PC-3 (cell line): Measurements from ENCODE around the gene UBL4A. TPM values are rescaled to one million over a fixed set of nuclear protein-coding genes. Genes with fewer than 3 reads are reported as not detected.

Experiments
- ATAC-seq: fragments of 200-7000 bp; cut with Tn5 transposase; 2 replicates; pipeline ENCODE4 v1.9.1; 2020; ENCODE audit warnings: mild to moderate bottlenecking, moderate library complexity
- BruUV-seq: library from RNA; stranded (reverse); fragments of 400-500 nt; replicated peaks from 2 replicates; lab custom pipeline; 2021; lab: Mats Ljungman, UMichigan
- CTCF ChIA-PET: fragments of 300-600 bp; sonication (Branson Sonifier 250); formaldehyde crosslinking; loops from one replicate; lab custom pipeline; 2022; ENCODE audit warnings: antibody characterized with exemption; lab: Charles Lee
- POLR2A ChIA-PET: fragments of 300-600 bp; sonication (Branson Sonifier 250); formaldehyde crosslinking; loops from one replicate; lab custom pipeline; 2022; ENCODE audit warnings: antibody characterized with exemption; ENCODE audit not compliant: unreplicated experiment; lab: Charles Lee
- DNase-seq: peaks from one replicate; pipeline ENCODE4 v3.0.0-alpha.2; 2015
- H2AFZ ChIP-seq: fragments of 300-600 bp; sonication (generic); 2 replicates; pipeline ENCODE4 v1.6.0; 2016; ENCODE audit warnings: antibody characterized with exemption, low read length
- H3F3A ChIP-seq: fragments of 300-600 bp; sonication (generic); one replicate; pipeline ENCODE4 v1.6.0; 2017; ENCODE audit warnings: antibody characterized with exemption, low read length, control low read depth, mild to moderate bottlenecking; ENCODE audit not compliant: unreplicated experiment
- H3K27ac ChIP-seq: fragments of 300-600 bp; sonication (generic); 2 replicates; pipeline ENCODE4 v1.5.1; 2016; ENCODE audit warnings: mild to moderate bottlenecking, low read length
- H3K27me3 ChIP-seq: fragments of 300-600 bp; sonication (generic); 2 replicates; pipeline ENCODE4 v1.6.1; 2016; ENCODE audit warnings: low read length, mixed read lengths
- H3K36me3 ChIP-seq: fragments of 300-600 bp; sonication (generic); 2 replicates; pipeline ENCODE4 v1.6.1; 2016; ENCODE audit warnings: low read depth, mixed run types, low read length, mixed read lengths
- H3K4me1 ChIP-seq: fragments of 300-600 bp; sonication (generic); 2 replicates; pipeline ENCODE4 v1.5.1; 2016; ENCODE audit warnings: low read length; ENCODE audit not compliant: insufficient read depth
- H3K4me2 ChIP-seq: fragments of 300-600 bp; sonication (generic); 2 replicates; pipeline ENCODE4 v1.6.0; 2016; ENCODE audit warnings: low read length
- H3K4me3 ChIP-seq: fragments of 300-600 bp; sonication (generic); 2 replicates; pipeline ENCODE4 v1.5.1; 2016; ENCODE audit warnings: mild to moderate bottlenecking, low read length, mixed read lengths
- H3K79me2 ChIP-seq: fragments of 300-600 bp; sonication (generic); 2 replicates; pipeline ENCODE4 v1.6.1; 2017; ENCODE audit warnings: low read length, mixed read lengths
- H3K9ac ChIP-seq: fragments of 300-600 bp; sonication (generic); 2 replicates; pipeline ENCODE4 v1.6.0; 2016; ENCODE audit warnings: mild to moderate bottlenecking, low read length
- H3K9me2 ChIP-seq: fragments of 300-600 bp; sonication (generic); replicated peaks from 2 replicates; pipeline ENCODE4 v1.6.1; 2016; ENCODE audit warnings: mixed run types, low read length, mixed read lengths
- H3K9me3 ChIP-seq: fragments of 300-600 bp; sonication (generic); 2 replicates; pipeline ENCODE4 v1.6.1; 2016; ENCODE audit warnings: low read length, mixed read lengths
- H4K20me1 ChIP-seq: fragments of 300-600 bp; sonication (generic); 2 replicates; pipeline ENCODE4 v1.6.1; 2016; ENCODE audit warnings: low read length, mixed read lengths
- CTCF ChIP-seq: fragments of 300-600 bp; sonication (generic); conservative IDR thresholded peaks from 2 replicates; pipeline ENCODE4 v1.5.1; 2017; ENCODE audit warnings: antibody characterized with exemption, low read depth, mild to moderate bottlenecking, low read length
- EZH2 ChIP-seq: fragments of 300-600 bp; sonication (generic); IDR thresholded peaks from one replicate; pipeline ENCODE4 v1.6.1; 2017; ENCODE audit warnings: antibody characterized with exemption, mild to moderate bottlenecking, low read length; ENCODE audit not compliant: unreplicated experiment
- EZH2phosphoT487 ChIP-seq: fragments of 300-600 bp; sonication (generic); IDR thresholded peaks from 2 replicates; pipeline ENCODE4 v1.6.1; 2018; ENCODE audit warnings: mild to moderate bottlenecking, antibody characterized with exemption, low read length, borderline replicate concordance
- intact Hi-C: fragments of 100-400 bp; cut with micrococcal nuclease; formaldehyde crosslinking; loops from 2 replicates; pipeline ENCODE4 v1.9.0; 2023
- total RNA-seq: library from RNA; depleted of rRNA; stranded (reverse); fragments of >200 nt; gene quantifications from 2 replicates; pipeline ENCODE4 v1.2.3, GENCODE V29; 2014

Gene UBL4A
- total RNA-seq, 1 experiment from 2014 or later, result 92.3 TPM

GRCh38 chrX:154476821-154477220, 9.6 kb downstream of the UBL4A start:
- H3K4me2 ChIP-seq, result no peak overlapping the region
- ChIA-PET CTCF (no interaction called here), POLR2A (no interaction called here)
- H3K4me1 ChIP-seq, result peaks cover 12% of the 10 kb centered on the region
- H3K9me2 ChIP-seq, result no peaks in the 10 kb centered on the region
- no peaks in the 10 kb centered on the region for H3K27me3 ChIP-seq
- H3F3A ChIP-seq, result no peaks in the 10 kb centered on the region
- H3K9ac ChIP-seq, result no peak overlapping the region
- intact Hi-C loops, result loop anchor here (5.0 kb wide), 1 partner anchor 35 kb away; the partner anchor contains the start of gene FAM50A
- TF ChIP-seq EZH2phosphoT487, result no peak
- no peak for TF ChIP-seq CTCF
- no peak for TF ChIP-seq EZH2
- DNase-seq, result no peak
- no peak for ATAC-seq
- 0 out of 2 replicates have a peak, but pooled peaks cover 4% of the 10 kb centered on the region for H3K79me2 ChIP-seq
- H3K36me3 ChIP-seq, result no peaks in the 10 kb centered on the region
- no peaks in the 10 kb centered on the region for H3K9me3 ChIP-seq
- BruUV-seq, result no TSS peak
- no peak overlapping the region for H3K27ac ChIP-seq
- H3K4me3 ChIP-seq, result no peak overlapping the region
- no peaks in the 10 kb centered on the region for H4K20me1 ChIP-seq
- no peak overlapping the region for H2AFZ ChIP-seq

GRCh38 chrX:154473683-154474082, 12.7 kb downstream of the UBL4A start:
- Histone ChIP-seq H4K20me1 (no peaks in the 10 kb centered on the region), H3K4me1 (peaks cover 6% of the 10 kb centered on the region; the same call in 1 of the 2 replicates), H2AFZ (no peak overlapping the region), H3K9ac (no peak overlapping the region), H3K9me2 (no peaks in the 10 kb centered on the region), H3K9me3 (no peaks in the 10 kb centered on the region), H3K4me2 (no peak overlapping the region), H3K79me2 (0 out of 2 replicates have a peak, but pooled peaks cover 4% of the 10 kb centered on the region), H3K27me3 (no peaks in the 10 kb centered on the region), H3K27ac (no peak overlapping the region), H3F3A (no peaks in the 10 kb centered on the region), H3K4me3 (no peak overlapping the region), H3K36me3 (no peaks in the 10 kb centered on the region)
- POLR2A ChIA-PET, result no interaction called here
- ATAC-seq, result no peak
- TF ChIP-seq CTCF (no peak), EZH2phosphoT487 (no peak), EZH2 (no peak)
- DNase-seq, result no peak
- no TSS peak for BruUV-seq
- intact Hi-C loops, result no loop called here
- CTCF ChIA-PET, result no interaction called here
